WTC11 (cell line): ENCODE measurements around the gene ATL2. TPM values are rescaled to one million over a fixed set of nuclear protein-coding genes. Genes with fewer than 3 reads are reported as not detected.
A peak's percentile ranks its signal among the peaks of the same experiment; 100 is the strongest.

ENCODE experiments used
- CREB1 ChIP-seq: sonication (generic); formaldehyde crosslinking; IDR thresholded peaks from 2 replicates; pipeline ENCODE4 v1.8.0; 2023; ENCODE audit warnings: mild to moderate bottlenecking, missing genetic modification reagents
- CREM ChIP-seq: sonication (generic); formaldehyde crosslinking; IDR thresholded peaks from 2 replicates; pipeline ENCODE4 v1.8.1; 2022; ENCODE audit warnings: mild to moderate bottlenecking, missing genetic modification reagents, moderate library complexity
- GRHL2 ChIP-seq: fragments of 250-450 bp; sonication (Bioruptor Pico); IDR thresholded peaks from 2 replicates; pipeline ENCODE4 v1.8.0; 2022; ENCODE audit warnings: mild to moderate bottlenecking, moderate library complexity; ENCODE audit not compliant: insufficient replicate concordance, severe bottlenecking
- JAZF1 ChIP-seq: fragments of 250-450 bp; sonication (Bioruptor Pico); IDR thresholded peaks from 2 replicates; pipeline ENCODE4 v1.9.0; 2021; ENCODE audit warnings: moderate library complexity, mild to moderate bottlenecking, inconsistent platforms
- MYBL2 ChIP-seq: sonication (generic); formaldehyde crosslinking; IDR thresholded peaks from 2 replicates; pipeline ENCODE4 v1.8.1; 2023; ENCODE audit warnings: mild to moderate bottlenecking, moderate library complexity, missing genetic modification reagents
- NFE2L1 ChIP-seq: sonication (generic); formaldehyde crosslinking; IDR thresholded peaks from 2 replicates; pipeline ENCODE4 v1.8.1; 2023; ENCODE audit warnings: missing genetic modification reagents
- NR2C2 ChIP-seq: sonication (generic); formaldehyde crosslinking; IDR thresholded peaks from 2 replicates; pipeline ENCODE4 v1.8.0; 2022; ENCODE audit warnings: mild to moderate bottlenecking, missing genetic modification reagents
- RORB ChIP-seq: fragments of 250-450 bp; sonication (Bioruptor Pico); IDR thresholded peaks from 2 replicates; pipeline ENCODE4 v1.9.0; 2021; ENCODE audit warnings: mild to moderate bottlenecking
- TCF7 ChIP-seq: sonication (generic); formaldehyde crosslinking; IDR thresholded peaks from 2 replicates; pipeline ENCODE4 v1.8.0; 2022; ENCODE audit warnings: mild to moderate bottlenecking, low read depth, missing genetic modification reagents, moderate library complexity
- ZNF121 ChIP-seq: sonication (generic); formaldehyde crosslinking; IDR thresholded peaks from 2 replicates; pipeline ENCODE4 v1.8.0; 2023; ENCODE audit warnings: missing genetic modification reagents
- ZNF138 ChIP-seq: sonication (generic); formaldehyde crosslinking; conservative IDR thresholded peaks from 2 replicates; pipeline ENCODE4 v1.8.1; 2022; ENCODE audit warnings: mild to moderate bottlenecking, moderate library complexity, missing genetic modification reagents
- total RNA-seq: library from RNA; stranded (reverse); gene quantifications from 3 replicates; pipeline ENCODE4 v1.2.3, GENCODE V29; 2021
- TF ChIP-seq, protein P1 (sequence below): sonication (generic); formaldehyde crosslinking; IDR thresholded peaks from 2 replicates; pipeline ENCODE4 v1.8.1; 2023; ENCODE audit warnings: mild to moderate bottlenecking, missing genetic modification reagents
- TF ChIP-seq, protein P2 (sequence below): sonication (generic); formaldehyde crosslinking; conservative IDR thresholded peaks from 2 replicates; pipeline ENCODE4 v1.8.1; 2023; ENCODE audit warnings: mild to moderate bottlenecking, low read depth, missing genetic modification reagents, moderate library complexity
- TF ChIP-seq, protein P3 (sequence below): sonication (generic); formaldehyde crosslinking; IDR thresholded peaks from 2 replicates; pipeline ENCODE4 v1.8.1; 2022; ENCODE audit warnings: low read depth, mild to moderate bottlenecking, moderate library complexity, missing genetic modification reagents, borderline replicate concordance
- TF ChIP-seq, protein P4 (sequence below): sonication (generic); formaldehyde crosslinking; IDR thresholded peaks from 2 replicates; pipeline ENCODE4 v1.8.0; 2022; ENCODE audit warnings: missing genetic modification reagents
- TF ChIP-seq, protein P5 (sequence below): sonication (generic); formaldehyde crosslinking; IDR thresholded peaks from 2 replicates; pipeline ENCODE4 v1.8.0; 2023; ENCODE audit warnings: missing genetic modification reagents, mild to moderate bottlenecking, borderline replicate concordance
- TF ChIP-seq, protein P6 (sequence below): sonication (generic); formaldehyde crosslinking; IDR thresholded peaks from 2 replicates; pipeline ENCODE4 v1.8.1; 2023; ENCODE audit warnings: mild to moderate bottlenecking, moderate library complexity, missing genetic modification reagents
- TF ChIP-seq, protein P7 (sequence below): fragments of 250-450 bp; sonication (Bioruptor Pico); IDR thresholded peaks from 2 replicates; pipeline ENCODE4 v1.9.0; 2021; ENCODE audit warnings: mild to moderate bottlenecking, borderline replicate concordance

Gene ATL2
- total RNA-seq, 1 experiment from 2014 or later, result 90.5 TPM

DNA sequence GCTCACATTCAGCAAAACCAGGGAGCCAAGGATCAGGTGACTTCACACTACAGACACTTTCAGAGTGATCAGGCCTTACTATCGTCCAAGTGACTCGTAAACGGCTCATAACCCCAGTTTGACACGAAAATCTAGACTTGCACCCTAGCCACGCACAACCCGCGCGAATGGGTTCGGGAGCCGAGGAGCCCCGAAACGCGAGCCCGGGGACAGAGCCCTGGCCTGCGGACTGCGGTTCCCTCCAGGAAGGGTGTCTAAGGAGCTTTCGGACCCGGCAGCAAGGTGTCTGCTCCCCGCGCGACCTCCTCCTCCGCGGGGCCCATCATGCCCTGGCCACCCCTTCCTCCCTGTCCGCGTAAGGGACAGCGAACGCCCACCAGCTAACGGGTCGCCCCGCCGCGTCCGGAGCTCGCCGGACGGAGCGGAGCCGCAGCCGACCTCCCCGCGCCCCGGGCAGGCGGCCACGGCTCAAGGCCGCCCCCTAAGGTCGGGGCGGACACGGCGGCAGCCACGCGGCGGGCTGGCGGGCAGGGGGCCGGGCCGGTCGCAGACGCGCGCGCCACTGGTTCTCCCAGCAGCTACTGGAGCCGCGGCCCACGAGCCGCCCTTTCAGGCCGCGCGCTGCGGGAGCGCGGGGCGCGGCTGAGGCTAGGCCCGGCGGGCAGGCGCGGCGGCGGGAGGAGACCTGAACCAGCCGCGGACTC is 575 bp downstream of the ATL2 start (continued):
- TF ChIP-seq, protein P1, sequence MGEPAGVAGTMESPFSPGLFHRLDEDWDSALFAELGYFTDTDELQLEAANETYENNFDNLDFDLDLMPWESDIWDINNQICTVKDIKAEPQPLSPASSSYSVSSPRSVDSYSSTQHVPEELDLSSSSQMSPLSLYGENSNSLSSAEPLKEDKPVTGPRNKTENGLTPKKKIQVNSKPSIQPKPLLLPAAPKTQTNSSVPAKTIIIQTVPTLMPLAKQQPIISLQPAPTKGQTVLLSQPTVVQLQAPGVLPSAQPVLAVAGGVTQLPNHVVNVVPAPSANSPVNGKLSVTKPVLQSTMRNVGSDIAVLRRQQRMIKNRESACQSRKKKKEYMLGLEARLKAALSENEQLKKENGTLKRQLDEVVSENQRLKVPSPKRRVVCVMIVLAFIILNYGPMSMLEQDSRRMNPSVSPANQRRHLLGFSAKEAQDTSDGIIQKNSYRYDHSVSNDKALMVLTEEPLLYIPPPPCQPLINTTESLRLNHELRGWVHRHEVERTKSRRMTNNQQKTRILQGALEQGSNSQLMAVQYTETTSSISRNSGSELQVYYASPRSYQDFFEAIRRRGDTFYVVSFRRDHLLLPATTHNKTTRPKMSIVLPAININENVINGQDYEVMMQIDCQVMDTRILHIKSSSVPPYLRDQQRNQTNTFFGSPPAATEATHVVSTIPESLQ (CRISPR knock-in tag), result no peak
- TF ChIP-seq MYBL2 (CRISPR knock-in tag) (no peak), JAZF1 (CRISPR knock-in tag) (no peak), NFE2L1 (no peak), GRHL2 (no peak), CREM (CRISPR knock-in tag) (no peak; the same call in 1 of the 2 replicates), ZNF138 (CRISPR knock-in tag) (no peak), TCF7 (CRISPR knock-in tag) (peak; percentile 85), ZNF121 (CRISPR knock-in tag) (no peak), RORB (no peak), NR2C2 (CRISPR knock-in tag) (no peak), CREB1 (CRISPR knock-in tag) (no peak)
- TF ChIP-seq, protein P2, sequence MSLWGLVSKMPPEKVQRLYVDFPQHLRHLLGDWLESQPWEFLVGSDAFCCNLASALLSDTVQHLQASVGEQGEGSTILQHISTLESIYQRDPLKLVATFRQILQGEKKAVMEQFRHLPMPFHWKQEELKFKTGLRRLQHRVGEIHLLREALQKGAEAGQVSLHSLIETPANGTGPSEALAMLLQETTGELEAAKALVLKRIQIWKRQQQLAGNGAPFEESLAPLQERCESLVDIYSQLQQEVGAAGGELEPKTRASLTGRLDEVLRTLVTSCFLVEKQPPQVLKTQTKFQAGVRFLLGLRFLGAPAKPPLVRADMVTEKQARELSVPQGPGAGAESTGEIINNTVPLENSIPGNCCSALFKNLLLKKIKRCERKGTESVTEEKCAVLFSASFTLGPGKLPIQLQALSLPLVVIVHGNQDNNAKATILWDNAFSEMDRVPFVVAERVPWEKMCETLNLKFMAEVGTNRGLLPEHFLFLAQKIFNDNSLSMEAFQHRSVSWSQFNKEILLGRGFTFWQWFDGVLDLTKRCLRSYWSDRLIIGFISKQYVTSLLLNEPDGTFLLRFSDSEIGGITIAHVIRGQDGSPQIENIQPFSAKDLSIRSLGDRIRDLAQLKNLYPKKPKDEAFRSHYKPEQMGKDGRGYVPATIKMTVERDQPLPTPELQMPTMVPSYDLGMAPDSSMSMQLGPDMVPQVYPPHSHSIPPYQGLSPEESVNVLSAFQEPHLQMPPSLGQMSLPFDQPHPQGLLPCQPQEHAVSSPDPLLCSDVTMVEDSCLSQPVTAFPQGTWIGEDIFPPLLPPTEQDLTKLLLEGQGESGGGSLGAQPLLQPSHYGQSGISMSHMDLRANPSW (CRISPR knock-in tag), result no peak
- TF ChIP-seq, protein P3, sequence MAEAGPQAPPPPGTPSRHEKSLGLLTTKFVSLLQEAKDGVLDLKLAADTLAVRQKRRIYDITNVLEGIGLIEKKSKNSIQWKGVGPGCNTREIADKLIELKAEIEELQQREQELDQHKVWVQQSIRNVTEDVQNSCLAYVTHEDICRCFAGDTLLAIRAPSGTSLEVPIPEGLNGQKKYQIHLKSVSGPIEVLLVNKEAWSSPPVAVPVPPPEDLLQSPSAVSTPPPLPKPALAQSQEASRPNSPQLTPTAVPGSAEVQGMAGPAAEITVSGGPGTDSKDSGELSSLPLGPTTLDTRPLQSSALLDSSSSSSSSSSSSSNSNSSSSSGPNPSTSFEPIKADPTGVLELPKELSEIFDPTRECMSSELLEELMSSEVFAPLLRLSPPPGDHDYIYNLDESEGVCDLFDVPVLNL (CRISPR knock-in tag), result no peak
- TF ChIP-seq, protein P4, sequence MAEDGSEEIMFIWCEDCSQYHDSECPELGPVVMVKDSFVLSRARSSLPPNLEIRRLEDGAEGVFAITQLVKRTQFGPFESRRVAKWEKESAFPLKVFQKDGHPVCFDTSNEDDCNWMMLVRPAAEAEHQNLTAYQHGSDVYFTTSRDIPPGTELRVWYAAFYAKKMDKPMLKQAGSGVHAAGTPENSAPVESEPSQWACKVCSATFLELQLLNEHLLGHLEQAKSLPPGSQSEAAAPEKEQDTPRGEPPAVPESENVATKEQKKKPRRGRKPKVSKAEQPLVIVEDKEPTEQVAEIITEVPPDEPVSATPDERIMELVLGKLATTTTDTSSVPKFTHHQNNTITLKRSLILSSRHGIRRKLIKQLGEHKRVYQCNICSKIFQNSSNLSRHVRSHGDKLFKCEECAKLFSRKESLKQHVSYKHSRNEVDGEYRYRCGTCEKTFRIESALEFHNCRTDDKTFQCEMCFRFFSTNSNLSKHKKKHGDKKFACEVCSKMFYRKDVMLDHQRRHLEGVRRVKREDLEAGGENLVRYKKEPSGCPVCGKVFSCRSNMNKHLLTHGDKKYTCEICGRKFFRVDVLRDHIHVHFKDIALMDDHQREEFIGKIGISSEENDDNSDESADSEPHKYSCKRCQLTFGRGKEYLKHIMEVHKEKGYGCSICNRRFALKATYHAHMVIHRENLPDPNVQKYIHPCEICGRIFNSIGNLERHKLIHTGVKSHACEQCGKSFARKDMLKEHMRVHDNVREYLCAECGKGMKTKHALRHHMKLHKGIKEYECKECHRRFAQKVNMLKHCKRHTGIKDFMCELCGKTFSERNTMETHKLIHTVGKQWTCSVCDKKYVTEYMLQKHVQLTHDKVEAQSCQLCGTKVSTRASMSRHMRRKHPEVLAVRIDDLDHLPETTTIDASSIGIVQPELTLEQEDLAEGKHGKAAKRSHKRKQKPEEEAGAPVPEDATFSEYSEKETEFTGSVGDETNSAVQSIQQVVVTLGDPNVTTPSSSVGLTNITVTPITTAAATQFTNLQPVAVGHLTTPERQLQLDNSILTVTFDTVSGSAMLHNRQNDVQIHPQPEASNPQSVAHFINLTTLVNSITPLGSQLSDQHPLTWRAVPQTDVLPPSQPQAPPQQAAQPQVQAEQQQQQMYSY (CRISPR knock-in tag), result no peak
- TF ChIP-seq, protein P5, sequence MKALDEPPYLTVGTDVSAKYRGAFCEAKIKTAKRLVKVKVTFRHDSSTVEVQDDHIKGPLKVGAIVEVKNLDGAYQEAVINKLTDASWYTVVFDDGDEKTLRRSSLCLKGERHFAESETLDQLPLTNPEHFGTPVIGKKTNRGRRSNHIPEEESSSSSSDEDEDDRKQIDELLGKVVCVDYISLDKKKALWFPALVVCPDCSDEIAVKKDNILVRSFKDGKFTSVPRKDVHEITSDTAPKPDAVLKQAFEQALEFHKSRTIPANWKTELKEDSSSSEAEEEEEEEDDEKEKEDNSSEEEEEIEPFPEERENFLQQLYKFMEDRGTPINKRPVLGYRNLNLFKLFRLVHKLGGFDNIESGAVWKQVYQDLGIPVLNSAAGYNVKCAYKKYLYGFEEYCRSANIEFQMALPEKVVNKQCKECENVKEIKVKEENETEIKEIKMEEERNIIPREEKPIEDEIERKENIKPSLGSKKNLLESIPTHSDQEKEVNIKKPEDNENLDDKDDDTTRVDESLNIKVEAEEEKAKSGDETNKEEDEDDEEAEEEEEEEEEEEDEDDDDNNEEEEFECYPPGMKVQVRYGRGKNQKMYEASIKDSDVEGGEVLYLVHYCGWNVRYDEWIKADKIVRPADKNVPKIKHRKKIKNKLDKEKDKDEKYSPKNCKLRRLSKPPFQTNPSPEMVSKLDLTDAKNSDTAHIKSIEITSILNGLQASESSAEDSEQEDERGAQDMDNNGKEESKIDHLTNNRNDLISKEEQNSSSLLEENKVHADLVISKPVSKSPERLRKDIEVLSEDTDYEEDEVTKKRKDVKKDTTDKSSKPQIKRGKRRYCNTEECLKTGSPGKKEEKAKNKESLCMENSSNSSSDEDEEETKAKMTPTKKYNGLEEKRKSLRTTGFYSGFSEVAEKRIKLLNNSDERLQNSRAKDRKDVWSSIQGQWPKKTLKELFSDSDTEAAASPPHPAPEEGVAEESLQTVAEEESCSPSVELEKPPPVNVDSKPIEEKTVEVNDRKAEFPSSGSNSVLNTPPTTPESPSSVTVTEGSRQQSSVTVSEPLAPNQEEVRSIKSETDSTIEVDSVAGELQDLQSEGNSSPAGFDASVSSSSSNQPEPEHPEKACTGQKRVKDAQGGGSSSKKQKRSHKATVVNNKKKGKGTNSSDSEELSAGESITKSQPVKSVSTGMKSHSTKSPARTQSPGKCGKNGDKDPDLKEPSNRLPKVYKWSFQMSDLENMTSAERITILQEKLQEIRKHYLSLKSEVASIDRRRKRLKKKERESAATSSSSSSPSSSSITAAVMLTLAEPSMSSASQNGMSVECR (CRISPR knock-in tag), result 0 out of 2 replicates have a peak, but pooled peaks have one; percentile 45
- TF ChIP-seq, protein P6, sequence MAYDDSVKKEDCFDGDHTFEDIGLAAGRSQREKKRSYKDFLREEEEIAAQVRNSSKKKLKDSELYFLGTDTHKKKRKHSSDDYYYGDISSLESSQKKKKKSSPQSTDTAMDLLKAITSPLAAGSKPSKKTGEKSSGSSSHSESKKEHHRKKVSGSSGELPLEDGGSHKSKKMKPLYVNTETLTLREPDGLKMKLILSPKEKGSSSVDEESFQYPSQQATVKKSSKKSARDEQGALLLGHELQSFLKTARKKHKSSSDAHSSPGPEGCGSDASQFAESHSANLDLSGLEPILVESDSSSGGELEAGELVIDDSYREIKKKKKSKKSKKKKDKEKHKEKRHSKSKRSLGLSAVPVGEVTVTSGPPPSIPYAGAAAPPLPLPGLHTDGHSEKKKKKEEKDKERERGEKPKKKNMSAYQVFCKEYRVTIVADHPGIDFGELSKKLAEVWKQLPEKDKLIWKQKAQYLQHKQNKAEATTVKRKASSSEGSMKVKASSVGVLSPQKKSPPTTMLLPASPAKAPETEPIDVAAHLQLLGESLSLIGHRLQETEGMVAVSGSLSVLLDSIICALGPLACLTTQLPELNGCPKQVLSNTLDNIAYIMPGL (CRISPR knock-in tag), result peak; percentile 44; the same call in 1 of the 2 replicates
- TF ChIP-seq, protein P7, sequence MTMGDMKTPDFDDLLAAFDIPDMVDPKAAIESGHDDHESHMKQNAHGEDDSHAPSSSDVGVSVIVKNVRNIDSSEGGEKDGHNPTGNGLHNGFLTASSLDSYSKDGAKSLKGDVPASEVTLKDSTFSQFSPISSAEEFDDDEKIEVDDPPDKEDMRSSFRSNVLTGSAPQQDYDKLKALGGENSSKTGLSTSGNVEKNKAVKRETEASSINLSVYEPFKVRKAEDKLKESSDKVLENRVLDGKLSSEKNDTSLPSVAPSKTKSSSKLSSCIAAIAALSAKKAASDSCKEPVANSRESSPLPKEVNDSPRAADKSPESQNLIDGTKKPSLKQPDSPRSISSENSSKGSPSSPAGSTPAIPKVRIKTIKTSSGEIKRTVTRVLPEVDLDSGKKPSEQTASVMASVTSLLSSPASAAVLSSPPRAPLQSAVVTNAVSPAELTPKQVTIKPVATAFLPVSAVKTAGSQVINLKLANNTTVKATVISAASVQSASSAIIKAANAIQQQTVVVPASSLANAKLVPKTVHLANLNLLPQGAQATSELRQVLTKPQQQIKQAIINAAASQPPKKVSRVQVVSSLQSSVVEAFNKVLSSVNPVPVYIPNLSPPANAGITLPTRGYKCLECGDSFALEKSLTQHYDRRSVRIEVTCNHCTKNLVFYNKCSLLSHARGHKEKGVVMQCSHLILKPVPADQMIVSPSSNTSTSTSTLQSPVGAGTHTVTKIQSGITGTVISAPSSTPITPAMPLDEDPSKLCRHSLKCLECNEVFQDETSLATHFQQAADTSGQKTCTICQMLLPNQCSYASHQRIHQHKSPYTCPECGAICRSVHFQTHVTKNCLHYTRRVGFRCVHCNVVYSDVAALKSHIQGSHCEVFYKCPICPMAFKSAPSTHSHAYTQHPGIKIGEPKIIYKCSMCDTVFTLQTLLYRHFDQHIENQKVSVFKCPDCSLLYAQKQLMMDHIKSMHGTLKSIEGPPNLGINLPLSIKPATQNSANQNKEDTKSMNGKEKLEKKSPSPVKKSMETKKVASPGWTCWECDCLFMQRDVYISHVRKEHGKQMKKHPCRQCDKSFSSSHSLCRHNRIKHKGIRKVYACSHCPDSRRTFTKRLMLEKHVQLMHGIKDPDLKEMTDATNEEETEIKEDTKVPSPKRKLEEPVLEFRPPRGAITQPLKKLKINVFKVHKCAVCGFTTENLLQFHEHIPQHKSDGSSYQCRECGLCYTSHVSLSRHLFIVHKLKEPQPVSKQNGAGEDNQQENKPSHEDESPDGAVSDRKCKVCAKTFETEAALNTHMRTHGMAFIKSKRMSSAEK (CRISPR knock-in tag), result no peak
